Measurements from ENCODE around the gene RAP1A.
"Not testable (repeated sequence)": the region's sequence is repeated elsewhere in the genome, so short reads cannot be mapped to it uniquely, and the experiment has no call there.

Gene RAP1A

GRCh38 chr1:111739925-111740765, 120.6 kb downstream of the RAP1A start:
- peaks cover 30% of the 10 kb centered on the region for H3K4me1 Mint-ChIP-seq
- no peak overlapping the region for H3K27ac Mint-ChIP-seq (ENCODE audit: low read depth)
- no peaks in the 10 kb centered on the region for H3K9me3 Mint-ChIP-seq
- H3K27me3 Mint-ChIP-seq = peaks cover 43% of the 10 kb centered on the region
- H3K36me3 Mint-ChIP-seq (ENCODE audit: insufficient read depth) = no peaks in the 10 kb centered on the region
- DNase-seq (ENCODE audit: low spot score in 2 of 2) (no peak), ATAC-seq (replicated peaks; ENCODE audit: extremely low read depth, poor library complexity, severe bottlenecking) (peak; percentile 27)
- H3K4me3 Mint-ChIP-seq = peak overlapping the region; percentile 81

GRCh38 chr1:111742292-111742691, 122.7 kb downstream of the RAP1A start:
- not testable (repeated sequence) for H3K4me3 Mint-ChIP-seq; H3K27ac Mint-ChIP-seq (ENCODE audit: low read depth); DNase-seq (ENCODE audit: low spot score in 2 of 2); ATAC-seq (replicated peaks; ENCODE audit: extremely low read depth, poor library complexity, severe bottlenecking); H3K9me3 Mint-ChIP-seq; H3K36me3 Mint-ChIP-seq (ENCODE audit: insufficient read depth)
- Mint-ChIP-seq H3K4me1 (peaks cover 32% of the 10 kb centered on the region), H3K27me3 (peaks cover 40% of the 10 kb centered on the region)

GRCh38 chr1:111742938-111743549, 123.5 kb downstream of the RAP1A start:
- no peak for DNase-seq (ENCODE audit: low spot score in 2 of 2)
- Mint-ChIP-seq H3K9me3 (no peaks in the 10 kb centered on the region), H3K27ac (ENCODE audit: low read depth) (no peak overlapping the region)

GRCh38 chr1:111743679-111744101, 124.1 kb downstream of the RAP1A start:
- H3K9me3 Mint-ChIP-seq = no peaks in the 10 kb centered on the region
- ATAC-seq (replicated peaks; ENCODE audit: extremely low read depth, poor library complexity, severe bottlenecking) = no peak
- H3K27ac Mint-ChIP-seq (ENCODE audit: low read depth) = no peak overlapping the region
- H3K4me1 Mint-ChIP-seq = peaks cover 26% of the 10 kb centered on the region
- H3K4me3 Mint-ChIP-seq = no peak overlapping the region
- H3K27me3 Mint-ChIP-seq = peaks cover 26% of the 10 kb centered on the region
- no peak for DNase-seq (ENCODE audit: low spot score in 2 of 2)
- no peaks in the 10 kb centered on the region for H3K36me3 Mint-ChIP-seq (ENCODE audit: insufficient read depth)

More at GRCh38 chr1:111742938-111743549, 123.5 kb downstream of the RAP1A start:
- peaks cover 31% of the 10 kb centered on the region for H3K4me1 Mint-ChIP-seq
- H3K4me3 Mint-ChIP-seq = no peak overlapping the region
- no peaks in the 10 kb centered on the region for H3K36me3 Mint-ChIP-seq (ENCODE audit: insufficient read depth)
- ATAC-seq (replicated peaks; ENCODE audit: extremely low read depth, poor library complexity, severe bottlenecking) = no peak
- peaks cover 32% of the 10 kb centered on the region for H3K27me3 Mint-ChIP-seq

- no peak for ATAC-seq (replicated peaks; ENCODE audit: extremely low read depth, poor library complexity, severe bottlenecking)
- Mint-ChIP-seq H3K9me3 (no peaks in the 10 kb centered on the region), H3K36me3 (ENCODE audit: insufficient read depth) (no peaks in the 10 kb centered on the region), H3K27me3 (peaks cover 5% of the 10 kb centered on the region), H3K4me3 (no peak overlapping the region), H3K27ac (ENCODE audit: low read depth) (no peak overlapping the region), H3K4me1 (peaks cover 10% of the 10 kb centered on the region)
- no peak for DNase-seq (ENCODE audit: low spot score in 2 of 2)
Observed at GRCh38 chr1:111745675-111746613, 126.4 kb downstream of the RAP1A start.

- Mint-ChIP-seq H3K4me1 (peaks cover 9% of the 10 kb centered on the region), H3K9me3 (no peaks in the 10 kb centered on the region), H3K36me3 (ENCODE audit: insufficient read depth) (no peaks in the 10 kb centered on the region), H3K27me3 (no peaks in the 10 kb centered on the region), H3K27ac (ENCODE audit: low read depth) (no peak overlapping the region), H3K4me3 (no peak overlapping the region)
- no peak for DNase-seq (ENCODE audit: low spot score in 2 of 2)
- ATAC-seq (replicated peaks; ENCODE audit: extremely low read depth, poor library complexity, severe bottlenecking) = no peak
Observed at GRCh38 chr1:111746614-111746999, 127.0 kb downstream of the RAP1A start.

GRCh38 chr1:111747282-111747734, 127.7 kb downstream of the RAP1A start:
- Mint-ChIP-seq H3K4me3 (no peak overlapping the region), H3K36me3 (ENCODE audit: insufficient read depth) (no peaks in the 10 kb centered on the region), H3K27ac (ENCODE audit: low read depth) (no peak overlapping the region), H3K9me3 (no peaks in the 10 kb centered on the region), H3K27me3 (no peaks in the 10 kb centered on the region), H3K4me1 (peaks cover 9% of the 10 kb centered on the region)
- no peak for ATAC-seq (replicated peaks; ENCODE audit: extremely low read depth, poor library complexity, severe bottlenecking)
- no peak for DNase-seq (ENCODE audit: low spot score in 2 of 2)

GRCh38 chr1:111747947-111748346, 128.4 kb downstream of the RAP1A start:
- DNase-seq (ENCODE audit: low spot score in 2 of 2) (no peak), ATAC-seq (replicated peaks; ENCODE audit: extremely low read depth, poor library complexity, severe bottlenecking) (no peak)
- Mint-ChIP-seq H3K4me1 (peaks cover 9% of the 10 kb centered on the region), H3K27me3 (no peaks in the 10 kb centered on the region), H3K27ac (ENCODE audit: low read depth) (no peak overlapping the region), H3K4me3 (no peak overlapping the region), H3K9me3 (no peaks in the 10 kb centered on the region), H3K36me3 (ENCODE audit: insufficient read depth) (no peaks in the 10 kb centered on the region)

GRCh38 chr1:111749628-111750027, 130.0 kb downstream of the RAP1A start:
- Mint-ChIP-seq H3K9me3 (no peaks in the 10 kb centered on the region), H3K27ac (ENCODE audit: low read depth) (no peak overlapping the region), H3K4me1 (peaks cover 11% of the 10 kb centered on the region), H3K36me3 (ENCODE audit: insufficient read depth) (no peaks in the 10 kb centered on the region), H3K4me3 (no peak overlapping the region), H3K27me3 (no peaks in the 10 kb centered on the region)
- no peak for ATAC-seq (replicated peaks; ENCODE audit: extremely low read depth, poor library complexity, severe bottlenecking)
- DNase-seq (ENCODE audit: low spot score in 2 of 2) = no peak

GRCh38 chr1:111750856-111751255, 131.3 kb downstream of the RAP1A start:
- H3K4me3 Mint-ChIP-seq = no peak overlapping the region
- no peak overlapping the region for H3K27ac Mint-ChIP-seq (ENCODE audit: low read depth)
- H3K36me3 Mint-ChIP-seq (ENCODE audit: insufficient read depth) = peaks cover 10% of the 10 kb centered on the region
- ATAC-seq (replicated peaks; ENCODE audit: extremely low read depth, poor library complexity, severe bottlenecking) (no peak), DNase-seq (ENCODE audit: low spot score in 2 of 2) (no peak)
- H3K27me3 Mint-ChIP-seq = no peaks in the 10 kb centered on the region
- H3K9me3 Mint-ChIP-seq = no peaks in the 10 kb centered on the region
- H3K4me1 Mint-ChIP-seq = peaks cover 19% of the 10 kb centered on the region

- DNase-seq (ENCODE audit: low spot score in 2 of 2) (no peak), ATAC-seq (replicated peaks; ENCODE audit: extremely low read depth, poor library complexity, severe bottlenecking) (no peak)
- H3K27ac Mint-ChIP-seq (ENCODE audit: low read depth) = no peak overlapping the region
- no peaks in the 10 kb centered on the region for H3K9me3 Mint-ChIP-seq
- H3K4me1 Mint-ChIP-seq = peaks cover 27% of the 10 kb centered on the region
- peaks cover 14% of the 10 kb centered on the region for H3K36me3 Mint-ChIP-seq (ENCODE audit: insufficient read depth)
- no peaks in the 10 kb centered on the region for H3K27me3 Mint-ChIP-seq
- no peak overlapping the region for H3K4me3 Mint-ChIP-seq
Observed at GRCh38 chr1:111751906-111752575, 132.5 kb downstream of the RAP1A start.

- Mint-ChIP-seq H3K27me3 (no peaks in the 10 kb centered on the region), H3K4me1 (peaks cover 27% of the 10 kb centered on the region), H3K9me3 (no peaks in the 10 kb centered on the region), H3K36me3 (ENCODE audit: insufficient read depth) (peaks cover 30% of the 10 kb centered on the region), H3K27ac (ENCODE audit: low read depth) (peak overlapping the region; percentile 97), H3K4me3 (peak overlapping the region; percentile 87)
- DNase-seq (ENCODE audit: low spot score in 2 of 2) (no peak), ATAC-seq (replicated peaks; ENCODE audit: extremely low read depth, poor library complexity, severe bottlenecking) (peak; percentile 0)
Observed at GRCh38 chr1:111754984-111755330, 135.4 kb downstream of the RAP1A start.
